ENCODE measurements around the gene UNC45A.
"Not testable (repeated sequence)": the region's sequence is repeated elsewhere in the genome, so short reads cannot be mapped to it uniquely, and the experiment has no call there.

UNC45A gene

GRCh38 chr15:90892498-90893174 is 42.4 kb upstream of the UNC45A start:
- Histone ChIP-seq H3K27me3 (ENCODE audit: control insufficient read depth, insufficient read depth, low read length) (no peaks in the 10 kb centered on the region), H3K9me3 (ENCODE audit: control insufficient read depth, insufficient read depth, low read depth, low read length) (no peaks in the 10 kb centered on the region), H3K9ac (ENCODE audit: low read length) (no peak overlapping the region), H3K27ac (ENCODE audit: low read depth, low read length) (no peak overlapping the region), H3K4me1 (ENCODE audit: control insufficient read depth, insufficient read depth, low read length) (no peaks in the 10 kb centered on the region), H3K36me3 (ENCODE audit: control insufficient read depth, insufficient read depth, low read length) (peaks cover 39% of the 10 kb centered on the region), H3K4me3 (ENCODE audit: low read depth, low read length) (no peak overlapping the region)

DNA sequence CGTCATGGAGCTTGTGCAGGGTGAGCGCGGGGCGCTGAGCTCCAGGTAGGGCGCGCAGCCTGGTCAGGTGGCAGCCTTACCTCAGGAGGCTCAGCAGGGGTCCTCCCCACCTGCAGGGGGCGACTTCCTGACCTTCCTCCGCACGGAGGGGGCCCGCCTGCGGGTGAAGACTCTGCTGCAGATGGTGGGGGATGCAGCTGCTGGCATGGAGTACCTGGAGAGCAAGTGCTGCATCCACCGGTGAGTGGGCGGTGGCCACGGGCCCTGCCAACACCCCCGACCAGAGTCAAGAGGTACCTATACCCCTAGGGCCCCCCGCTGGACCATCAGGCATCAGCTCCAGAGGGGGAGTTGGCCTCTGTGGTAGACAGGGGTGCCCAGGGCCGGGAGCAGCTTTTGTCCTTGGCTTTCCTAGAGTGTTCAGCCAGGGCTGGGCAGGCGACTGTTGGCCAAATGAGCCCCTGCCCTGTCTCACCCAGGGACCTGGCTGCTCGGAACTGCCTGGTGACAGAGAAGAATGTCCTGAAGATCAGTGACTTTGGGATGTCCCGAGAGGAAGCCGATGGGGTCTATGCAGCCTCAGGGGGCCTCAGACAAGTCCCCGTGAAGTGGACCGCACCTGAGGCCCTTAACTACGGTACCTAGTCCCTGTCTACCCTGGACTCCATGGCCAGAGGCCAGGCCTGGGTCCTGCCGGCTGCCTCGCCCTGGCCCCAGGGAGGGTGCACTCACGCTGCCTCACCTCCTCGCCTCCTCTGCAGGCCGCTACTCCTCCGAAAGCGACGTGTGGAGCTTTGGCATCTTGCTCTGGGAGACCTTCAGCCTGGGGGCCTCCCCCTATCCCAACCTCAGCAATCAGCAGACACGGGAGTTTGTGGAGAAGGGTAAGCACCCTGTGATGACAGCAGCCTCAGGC is 41.7 kb upstream of the UNC45A start:
- no peak overlapping the region for H3K9ac ChIP-seq (ENCODE audit: low read length)
- H3K4me3 ChIP-seq (ENCODE audit: low read depth, low read length) = no peak overlapping the region
- peaks cover 39% of the 10 kb centered on the region for H3K36me3 ChIP-seq (ENCODE audit: control insufficient read depth, insufficient read depth, low read length)
- H3K9me3 ChIP-seq (ENCODE audit: control insufficient read depth, insufficient read depth, low read depth, low read length) = no peaks in the 10 kb centered on the region
- no peaks in the 10 kb centered on the region for H3K4me1 ChIP-seq (ENCODE audit: control insufficient read depth, insufficient read depth, low read length)
- H3K27me3 ChIP-seq (ENCODE audit: control insufficient read depth, insufficient read depth, low read length) = no peaks in the 10 kb centered on the region
- H3K27ac ChIP-seq (ENCODE audit: low read depth, low read length) = no peak overlapping the region

DNA sequence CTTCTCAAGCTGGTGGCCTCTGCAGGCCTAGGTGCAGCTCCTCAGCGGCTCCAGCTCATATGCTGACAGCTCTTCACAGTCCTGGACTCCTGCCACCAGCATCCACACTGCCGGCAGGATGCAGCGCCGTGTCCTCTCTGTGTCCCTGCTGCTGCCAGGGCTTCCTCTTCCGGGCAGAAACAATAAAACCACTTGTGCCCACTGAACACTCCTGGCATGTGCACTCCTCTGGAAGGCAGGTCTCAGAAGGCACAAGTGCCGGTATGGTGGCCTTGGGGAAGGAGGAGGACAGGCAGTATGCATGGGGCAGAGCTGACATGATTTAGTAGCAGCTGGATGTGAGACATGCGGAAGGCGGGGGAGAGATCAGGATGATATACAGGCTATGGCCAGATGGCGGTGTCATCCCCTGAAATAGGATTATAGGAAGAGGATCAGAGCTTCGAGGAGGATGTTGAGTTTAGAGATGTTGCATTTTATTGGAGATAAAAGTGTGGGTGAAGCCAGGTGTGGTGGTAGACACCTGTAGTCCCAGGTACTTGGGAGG is 39.4 kb upstream of the UNC45A start:
- Histone ChIP-seq H3K27me3 (ENCODE audit: control insufficient read depth, insufficient read depth, low read length) (no peaks in the 10 kb centered on the region), H3K4me1 (ENCODE audit: control insufficient read depth, insufficient read depth, low read length) (no peaks in the 10 kb centered on the region), H3K27ac (ENCODE audit: low read depth, low read length) (no peak overlapping the region), H3K9ac (ENCODE audit: low read length) (no peak overlapping the region), H3K9me3 (ENCODE audit: control insufficient read depth, insufficient read depth, low read depth, low read length) (no peaks in the 10 kb centered on the region), H3K36me3 (ENCODE audit: control insufficient read depth, insufficient read depth, low read length) (peaks cover 36% of the 10 kb centered on the region), H3K4me3 (ENCODE audit: low read depth, low read length) (no peak overlapping the region)

DNA sequence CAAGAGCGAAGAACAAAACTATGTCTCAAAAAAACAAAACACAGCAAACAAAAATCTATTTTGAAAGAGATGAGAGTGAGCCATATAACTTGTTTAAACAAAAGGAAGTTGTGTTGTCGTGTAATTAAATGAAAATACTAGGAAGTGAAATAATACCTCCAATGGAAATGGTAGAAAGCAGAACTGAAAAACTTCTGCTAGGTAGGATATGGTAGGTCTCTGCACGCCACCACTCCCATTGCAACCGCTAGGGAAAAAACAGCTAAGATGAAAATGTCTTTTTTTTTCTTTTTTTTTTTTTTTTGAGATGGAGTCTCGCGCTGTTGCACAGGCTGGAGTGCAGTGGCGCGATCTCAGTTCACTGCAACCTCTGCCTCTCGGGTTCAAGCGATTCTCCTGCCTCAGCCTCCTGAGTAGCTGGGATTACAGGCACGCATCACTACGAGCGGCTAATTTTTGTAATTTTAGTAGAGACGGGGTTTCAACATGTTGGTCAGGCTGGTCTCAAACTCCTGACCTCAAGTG is 37.9 kb upstream of the UNC45A start:
- not testable (repeated sequence) for H3K4me1 ChIP-seq (ENCODE audit: control insufficient read depth, insufficient read depth, low read length); H3K9me3 ChIP-seq (ENCODE audit: control insufficient read depth, insufficient read depth, low read depth, low read length); H3K4me3 ChIP-seq (ENCODE audit: low read depth, low read length); H3K27ac ChIP-seq (ENCODE audit: low read depth, low read length); H3K27me3 ChIP-seq (ENCODE audit: control insufficient read depth, insufficient read depth, low read length); H3K9ac ChIP-seq (ENCODE audit: low read length)
- peaks cover 26% of the 10 kb centered on the region for H3K36me3 ChIP-seq (ENCODE audit: control insufficient read depth, insufficient read depth, low read length)

- H3K36me3 ChIP-seq (ENCODE audit: control insufficient read depth, insufficient read depth, low read length) = peaks cover 15% of the 10 kb centered on the region
- no peak overlapping the region for H3K9ac ChIP-seq (ENCODE audit: low read length)
- peaks cover 10% of the 10 kb centered on the region for H3K27me3 ChIP-seq (ENCODE audit: control insufficient read depth, insufficient read depth, low read length)
- H3K27ac ChIP-seq (ENCODE audit: low read depth, low read length) = no peak overlapping the region
- H3K4me1 ChIP-seq (ENCODE audit: control insufficient read depth, insufficient read depth, low read length) = peaks cover 12% of the 10 kb centered on the region
- H3K4me3 ChIP-seq (ENCODE audit: low read depth, low read length) = peak overlapping the region; percentile 73
- H3K9me3 ChIP-seq (ENCODE audit: control insufficient read depth, insufficient read depth, low read depth, low read length) = no peaks in the 10 kb centered on the region
Observed at GRCh38 chr15:90901175-90902039, 33.7 kb upstream of the UNC45A start.

- H3K9ac ChIP-seq (ENCODE audit: low read length) = peak overlapping the region; percentile 59
- peaks cover 10% of the 10 kb centered on the region for H3K27me3 ChIP-seq (ENCODE audit: control insufficient read depth, insufficient read depth, low read length)
- H3K36me3 ChIP-seq (ENCODE audit: control insufficient read depth, insufficient read depth, low read length) = peaks cover 22% of the 10 kb centered on the region
- H3K27ac ChIP-seq (ENCODE audit: low read depth, low read length) = no peak overlapping the region
- H3K9me3 ChIP-seq (ENCODE audit: control insufficient read depth, insufficient read depth, low read depth, low read length) = no peaks in the 10 kb centered on the region
- H3K4me3 ChIP-seq (ENCODE audit: low read depth, low read length) = peak overlapping the region; percentile 73
- peaks cover 12% of the 10 kb centered on the region for H3K4me1 ChIP-seq (ENCODE audit: control insufficient read depth, insufficient read depth, low read length)
Observed at GRCh38 chr15:90902040-90902839, 32.8 kb upstream of the UNC45A start.

DNA sequence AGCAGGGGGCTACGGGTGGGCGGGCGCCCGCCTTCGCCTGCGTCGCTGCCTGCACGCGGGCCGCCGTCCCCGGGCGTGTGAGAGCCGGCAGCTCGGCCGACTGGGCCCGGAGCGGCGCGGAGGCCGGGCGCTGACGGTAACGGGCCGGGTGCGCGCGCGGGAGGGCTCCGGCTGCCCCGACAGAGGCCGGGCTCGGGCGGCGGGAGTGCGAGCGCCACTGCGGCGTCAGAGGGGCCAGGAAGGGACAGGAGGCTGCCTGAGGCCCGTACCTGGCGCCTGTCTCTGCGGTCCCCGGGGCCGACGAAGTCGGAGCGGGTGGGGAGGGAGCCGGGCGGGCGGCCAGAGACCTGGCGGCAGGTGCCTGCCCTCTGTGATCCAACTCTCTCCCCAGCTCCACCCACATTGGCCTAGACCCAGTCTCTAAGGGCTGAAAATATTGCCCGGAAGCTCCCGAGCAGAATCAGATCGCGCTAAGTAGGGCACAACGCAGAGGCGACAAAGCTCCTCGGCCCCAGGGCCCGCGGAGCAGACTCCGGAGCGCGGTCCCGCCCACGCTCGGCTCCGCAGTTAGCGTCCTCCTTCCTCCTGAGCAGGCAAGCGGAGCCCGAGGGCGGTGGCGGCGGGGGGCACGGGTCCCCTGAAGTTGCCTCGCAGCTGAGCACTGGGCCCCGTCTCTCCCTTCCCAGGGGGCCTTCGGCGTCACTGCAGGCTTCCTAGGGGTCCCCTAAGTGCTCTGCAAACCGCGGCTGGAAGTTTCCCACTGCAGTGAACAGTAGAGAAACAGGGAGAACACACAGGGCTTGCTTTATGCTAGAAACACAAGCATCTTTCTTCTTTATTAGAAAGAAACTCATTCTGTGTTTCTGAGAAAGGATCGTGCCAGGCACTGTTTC is 32.0 kb upstream of the UNC45A start, which contains the start of gene MAN2A2:
TSS of gene MAN2A2 (plus strand) at position 463 of the 893 bp plus-strand sequence. CDS start 906 bp downstream, outside the sequence.
- Histone ChIP-seq H3K36me3 (ENCODE audit: control insufficient read depth, insufficient read depth, low read length) (peaks cover 27% of the 10 kb centered on the region), H3K4me1 (ENCODE audit: control insufficient read depth, insufficient read depth, low read length) (peaks cover 12% of the 10 kb centered on the region), H3K4me3 (ENCODE audit: low read depth, low read length) (peak within 1 kb of the TSS; percentile 73), H3K9me3 (ENCODE audit: control insufficient read depth, insufficient read depth, low read depth, low read length) (no peaks in the 10 kb centered on the region), H3K27me3 (ENCODE audit: control insufficient read depth, insufficient read depth, low read length) (peaks cover 10% of the 10 kb centered on the region), H3K9ac (ENCODE audit: low read length) (peak within 1 kb of the TSS; percentile 66), H3K27ac (ENCODE audit: low read depth, low read length) (no peak within 1 kb of the TSS)

GRCh38 chr15:90903733-90904536 is 31.1 kb upstream of the UNC45A start:
- peak overlapping the region; percentile 72 for H3K4me3 ChIP-seq (ENCODE audit: low read depth, low read length)
- H3K36me3 ChIP-seq (ENCODE audit: control insufficient read depth, insufficient read depth, low read length) = peaks cover 28% of the 10 kb centered on the region
- no peak overlapping the region for H3K9ac ChIP-seq (ENCODE audit: low read length)
- no peaks in the 10 kb centered on the region for H3K9me3 ChIP-seq (ENCODE audit: control insufficient read depth, insufficient read depth, low read depth, low read length)
- H3K27ac ChIP-seq (ENCODE audit: low read depth, low read length) = no peak overlapping the region
- peaks cover 10% of the 10 kb centered on the region for H3K27me3 ChIP-seq (ENCODE audit: control insufficient read depth, insufficient read depth, low read length)
- H3K4me1 ChIP-seq (ENCODE audit: control insufficient read depth, insufficient read depth, low read length) = peaks cover 12% of the 10 kb centered on the region

DNA sequence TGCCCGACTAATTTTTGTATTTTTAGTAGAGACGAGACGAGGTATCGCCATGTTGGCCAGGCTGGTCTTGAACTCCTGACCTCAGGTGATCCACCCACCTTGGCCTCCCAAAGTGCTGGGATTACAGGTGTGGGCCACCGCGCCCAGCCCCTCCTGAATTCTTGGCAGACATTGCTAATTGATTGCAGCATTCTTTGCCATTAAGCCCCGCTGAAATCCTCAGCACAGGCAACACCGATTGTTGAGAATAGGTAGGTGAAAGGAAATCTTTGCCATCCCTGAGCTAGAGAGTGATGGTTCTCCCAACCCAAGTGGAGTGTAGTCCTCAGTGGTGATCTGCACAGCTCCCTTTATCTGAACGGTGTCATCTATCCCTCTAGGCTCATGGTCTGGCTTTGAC is 30.3 kb upstream of the UNC45A start:
- Histone ChIP-seq H3K9me3 (ENCODE audit: control insufficient read depth, insufficient read depth, low read depth, low read length) (no peaks in the 10 kb centered on the region), H3K27me3 (ENCODE audit: control insufficient read depth, insufficient read depth, low read length) (peaks cover 10% of the 10 kb centered on the region), H3K4me3 (ENCODE audit: low read depth, low read length) (no peak overlapping the region), H3K36me3 (ENCODE audit: control insufficient read depth, insufficient read depth, low read length) (peaks cover 34% of the 10 kb centered on the region), H3K4me1 (ENCODE audit: control insufficient read depth, insufficient read depth, low read length) (peaks cover 12% of the 10 kb centered on the region), H3K9ac (ENCODE audit: low read length) (no peak overlapping the region), H3K27ac (ENCODE audit: low read depth, low read length) (no peak overlapping the region)

All from HUES6 (cell line).